ENCODE results near the gene PAF1.

DNA sequence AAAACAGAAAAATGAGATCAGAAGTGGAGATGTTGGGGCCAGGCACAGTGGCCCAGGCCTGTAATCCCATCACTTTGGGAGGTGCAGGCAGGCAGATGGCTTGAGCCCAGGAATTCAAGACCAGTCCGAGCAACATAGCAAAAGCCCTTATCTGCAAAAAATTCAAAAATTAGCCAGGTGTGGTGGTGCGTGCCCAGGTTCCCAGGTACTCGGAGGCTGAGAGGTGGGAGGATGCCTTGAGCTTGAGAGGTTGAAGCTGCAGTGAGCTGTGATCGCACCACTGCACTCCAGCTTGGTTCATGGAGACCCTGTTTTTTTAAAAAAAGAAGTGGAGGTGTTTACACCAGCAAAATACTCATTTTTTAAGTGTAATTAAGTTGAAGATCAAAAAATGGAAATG is 9.2 kb upstream of the PAF1 start:
- TF ChIP-seq, protein P1, sequence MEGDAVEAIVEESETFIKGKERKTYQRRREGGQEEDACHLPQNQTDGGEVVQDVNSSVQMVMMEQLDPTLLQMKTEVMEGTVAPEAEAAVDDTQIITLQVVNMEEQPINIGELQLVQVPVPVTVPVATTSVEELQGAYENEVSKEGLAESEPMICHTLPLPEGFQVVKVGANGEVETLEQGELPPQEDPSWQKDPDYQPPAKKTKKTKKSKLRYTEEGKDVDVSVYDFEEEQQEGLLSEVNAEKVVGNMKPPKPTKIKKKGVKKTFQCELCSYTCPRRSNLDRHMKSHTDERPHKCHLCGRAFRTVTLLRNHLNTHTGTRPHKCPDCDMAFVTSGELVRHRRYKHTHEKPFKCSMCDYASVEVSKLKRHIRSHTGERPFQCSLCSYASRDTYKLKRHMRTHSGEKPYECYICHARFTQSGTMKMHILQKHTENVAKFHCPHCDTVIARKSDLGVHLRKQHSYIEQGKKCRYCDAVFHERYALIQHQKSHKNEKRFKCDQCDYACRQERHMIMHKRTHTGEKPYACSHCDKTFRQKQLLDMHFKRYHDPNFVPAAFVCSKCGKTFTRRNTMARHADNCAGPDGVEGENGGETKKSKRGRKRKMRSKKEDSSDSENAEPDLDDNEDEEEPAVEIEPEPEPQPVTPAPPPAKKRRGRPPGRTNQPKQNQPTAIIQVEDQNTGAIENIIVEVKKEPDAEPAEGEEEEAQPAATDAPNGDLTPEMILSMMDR (CRISPR knock-in tag; IDR thresholded peaks at IDR 0.05) = no peak
- no peak for TF ChIP-seq ZNF331 (CRISPR knock-in tag; IDR thresholded peaks at IDR 0.05)
- TF ChIP-seq NFIC (IDR thresholded peaks at IDR 0.05; ENCODE audit: low read length) = no peak
- TF ChIP-seq ZNF850 (CRISPR knock-in tag; conservative IDR thresholded peaks at IDR 0.05) = no peak
- no peak for TF ChIP-seq HMGA1 (CRISPR knock-in tag; conservative IDR thresholded peaks at IDR 0.05)
- no peak for TF ChIP-seq FOXM1 (CRISPR knock-in tag; IDR thresholded peaks at IDR 0.05)
- no peak for TF ChIP-seq SMC3 (IDR thresholded peaks at IDR 0.05; ENCODE audit: low read length)
- TF ChIP-seq TEF (CRISPR knock-in tag; IDR thresholded peaks at IDR 0.05) = no peak
- no peak for TF ChIP-seq ZFX (CRISPR knock-in tag; IDR thresholded peaks at IDR 0.05; ENCODE audit: low read depth)

Data from HepG2 (cell line).